Adipocyte (in vitro differentiated cells): ENCODE measurements around the gene CBR1.
A peak's percentile ranks its signal among the peaks of the same experiment; 100 is the strongest.

Source experiments
- DNase-seq: peaks from one replicate; pipeline ENCODE4 v3.0.0-alpha.2; 2015; ENCODE audit warnings: low read depth
- H3K27me3 ChIP-seq: replicated peaks from 2 replicates; pipeline ENCODE4 v1.7.0; 2013; ENCODE audit warnings: mild to moderate bottlenecking, low read length, moderate library complexity; ENCODE audit not compliant: control insufficient read depth, insufficient read depth
- H3K36me3 ChIP-seq: 2 replicates; pipeline ENCODE4 v1.7.0; 2013; ENCODE audit warnings: low read length, mild to moderate bottlenecking, moderate library complexity; ENCODE audit not compliant: control insufficient read depth, insufficient read depth, severe bottlenecking
- H3K4me1 ChIP-seq: 2 replicates; pipeline ENCODE4 v1.7.0; 2013; ENCODE audit warnings: mild to moderate bottlenecking, low read length, moderate library complexity; ENCODE audit not compliant: control insufficient read depth, insufficient read depth
- H3K4me3 ChIP-seq: 2 replicates; pipeline ENCODE4 v1.7.0; 2013; ENCODE audit warnings: mild to moderate bottlenecking, low read length, moderate library complexity
- H3K9ac ChIP-seq: 2 replicates; pipeline ENCODE4 v1.7.0; 2013; ENCODE audit warnings: mild to moderate bottlenecking, low read length, moderate library complexity
- H3K9me3 ChIP-seq: 2 replicates; pipeline ENCODE4 v1.7.0; 2013; ENCODE audit warnings: mild to moderate bottlenecking, low read length, moderate library complexity; ENCODE audit not compliant: control insufficient read depth

CBR1 gene

GRCh38 chr21:36069713-36070583, at the start of gene CBR1:
TSS of gene CBR1 (plus strand) at chr21:36070024. CDS start at chr21:36070116, 92 bp downstream.
- Histone ChIP-seq H3K4me1 (peaks cover 37% of the 10 kb centered on the region), H3K36me3 (peaks cover 19% of the 10 kb centered on the region), H3K9ac (peak within 1 kb of the TSS; percentile 94), H3K27me3 (no peaks in the 10 kb centered on the region), H3K9me3 (peaks cover 8% of the 10 kb centered on the region), H3K4me3 (peak within 1 kb of the TSS; percentile 95)
- peak; percentile 97 for DNase-seq

DNA sequence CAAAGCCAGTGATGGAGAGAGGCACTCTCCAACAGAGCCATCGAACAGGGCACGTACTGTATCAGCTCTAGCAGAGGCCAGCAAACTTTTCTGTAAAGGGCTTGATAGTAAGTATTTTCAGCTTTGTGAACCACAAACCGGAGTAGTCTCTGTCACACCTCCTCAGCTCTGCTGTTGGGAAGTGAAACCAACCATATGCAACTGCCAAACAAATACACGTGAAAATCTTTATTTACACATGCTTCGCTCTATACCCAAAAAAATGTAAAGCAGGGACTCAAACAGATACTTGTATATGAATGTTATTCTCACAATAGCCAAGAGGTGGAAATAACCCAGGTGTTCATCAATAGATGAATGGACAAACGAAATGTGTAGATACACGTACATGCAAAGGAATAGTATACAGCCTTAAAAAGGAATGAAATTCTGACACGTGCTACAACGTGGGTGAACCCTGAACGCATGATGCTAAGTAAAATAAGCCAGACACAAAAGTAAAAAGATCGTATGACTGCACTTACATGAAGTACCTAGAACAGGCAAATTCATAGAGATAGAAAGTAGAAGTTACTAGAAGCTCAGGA, 48.5 kb upstream of the CBR1 start:
- DNase-seq, result no peak
- Histone ChIP-seq H3K9ac (no peak overlapping the region), H3K4me1 (no peaks in the 10 kb centered on the region), H3K36me3 (no peaks in the 10 kb centered on the region), H3K9me3 (no peaks in the 10 kb centered on the region), H3K27me3 (no peaks in the 10 kb centered on the region), H3K4me3 (no peak overlapping the region)

- peaks cover 5% of the 10 kb centered on the region for H3K4me1 ChIP-seq
- no peak overlapping the region for H3K4me3 ChIP-seq
- DNase-seq, result peak; percentile 44
- no peaks in the 10 kb centered on the region for H3K9me3 ChIP-seq
- no peaks in the 10 kb centered on the region for H3K36me3 ChIP-seq
- no peak overlapping the region for H3K9ac ChIP-seq
- H3K27me3 ChIP-seq, result no peaks in the 10 kb centered on the region
These were observed 47.3 kb upstream of the CBR1 start for GRCh38 chr21:36022427-36023091.

GRCh38 chr21:36023092-36023480, 46.7 kb upstream of the CBR1 start:
- H3K9ac ChIP-seq, result no peak overlapping the region
- peak; percentile 79 for DNase-seq
- no peaks in the 10 kb centered on the region for H3K36me3 ChIP-seq
- H3K4me3 ChIP-seq, result no peak overlapping the region
- peaks cover 5% of the 10 kb centered on the region for H3K4me1 ChIP-seq
- H3K27me3 ChIP-seq, result no peaks in the 10 kb centered on the region
- H3K9me3 ChIP-seq, result no peaks in the 10 kb centered on the region

GRCh38 chr21:36024782-36025181, 45.0 kb upstream of the CBR1 start:
- Histone ChIP-seq H3K36me3 (no peaks in the 10 kb centered on the region), H3K4me1 (peaks cover 5% of the 10 kb centered on the region), H3K9me3 (no peaks in the 10 kb centered on the region), H3K27me3 (no peaks in the 10 kb centered on the region), H3K9ac (no peak overlapping the region), H3K4me3 (no peak overlapping the region)
- no peak for DNase-seq

GRCh38 chr21:36027347-36027746, 42.5 kb upstream of the CBR1 start:
- Histone ChIP-seq H3K36me3 (no peaks in the 10 kb centered on the region), H3K9me3 (no peaks in the 10 kb centered on the region), H3K4me3 (no peak overlapping the region), H3K9ac (no peak overlapping the region), H3K27me3 (no peaks in the 10 kb centered on the region), H3K4me1 (peaks cover 8% of the 10 kb centered on the region)
- DNase-seq, result peak; percentile 35

- Histone ChIP-seq H3K4me3 (no peak overlapping the region), H3K9me3 (no peaks in the 10 kb centered on the region), H3K9ac (no peak overlapping the region), H3K27me3 (no peaks in the 10 kb centered on the region), H3K36me3 (no peaks in the 10 kb centered on the region), H3K4me1 (peaks cover 8% of the 10 kb centered on the region)
- peak; percentile 86 for DNase-seq
These were observed 41.4 kb upstream of the CBR1 start for GRCh38 chr21:36028127-36029069.

- Histone ChIP-seq H3K9me3 (no peaks in the 10 kb centered on the region), H3K4me3 (no peak overlapping the region), H3K9ac (no peak overlapping the region), H3K36me3 (peaks cover 2% of the 10 kb centered on the region), H3K4me1 (peaks cover 8% of the 10 kb centered on the region), H3K27me3 (no peaks in the 10 kb centered on the region)
- no peak for DNase-seq
These were observed 40.5 kb upstream of the CBR1 start for GRCh38 chr21:36029309-36029708.

GRCh38 chr21:36030581-36031189, 39.1 kb upstream of the CBR1 start:
- no peak overlapping the region for H3K9ac ChIP-seq
- peaks cover 15% of the 10 kb centered on the region for H3K36me3 ChIP-seq
- peaks cover 8% of the 10 kb centered on the region for H3K4me1 ChIP-seq
- no peak for DNase-seq
- no peaks in the 10 kb centered on the region for H3K9me3 ChIP-seq
- H3K27me3 ChIP-seq, result no peaks in the 10 kb centered on the region
- H3K4me3 ChIP-seq, result no peak overlapping the region

DNA sequence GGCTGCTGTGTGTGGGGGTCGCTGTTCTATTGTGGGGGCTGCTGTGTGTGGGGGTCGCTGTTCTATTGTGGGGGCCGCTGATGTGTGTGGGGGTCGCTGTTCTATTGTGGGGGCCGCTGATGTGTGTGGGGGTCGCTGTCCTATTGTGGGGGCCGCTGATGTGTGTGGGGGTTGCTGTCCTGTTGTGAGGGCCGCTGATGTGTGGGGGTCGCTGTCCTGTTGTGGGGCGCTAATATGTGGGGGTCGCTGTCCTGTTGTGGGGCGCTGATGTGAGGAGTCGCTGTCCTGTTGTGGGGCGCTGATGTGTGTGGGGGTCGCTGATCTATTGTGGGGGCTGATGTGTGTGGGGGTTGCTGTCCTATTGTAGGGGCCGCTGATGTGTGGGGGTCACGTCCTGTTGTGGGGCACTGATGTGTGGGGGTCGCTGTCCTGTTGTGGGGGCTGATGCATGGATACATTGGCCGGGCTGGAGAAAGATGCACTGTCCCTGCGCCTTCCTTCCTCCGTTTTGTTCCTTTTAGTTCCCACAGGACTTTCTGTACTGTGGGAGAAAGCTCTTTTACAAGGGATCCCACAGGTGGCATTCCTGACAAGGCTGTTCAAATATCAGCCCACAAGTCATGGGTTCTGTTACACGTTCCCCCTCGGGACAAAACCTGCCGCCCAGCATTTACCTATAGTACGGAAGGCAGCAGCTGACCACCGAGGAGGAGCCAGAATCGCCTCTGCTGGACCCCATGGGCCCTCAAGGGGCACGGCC, 37.0 kb upstream of the CBR1 start:
- Histone ChIP-seq H3K9ac (no peak overlapping the region), H3K4me1 (peaks cover 2% of the 10 kb centered on the region), H3K27me3 (no peaks in the 10 kb centered on the region), H3K36me3 (peaks cover 31% of the 10 kb centered on the region), H3K4me3 (no peak overlapping the region), H3K9me3 (no peaks in the 10 kb centered on the region)
- DNase-seq, result no peak
